ENCODE data around the gene DDX54. TPM values are rescaled to one million over a fixed set of nuclear protein-coding genes. Genes with fewer than 3 reads are reported as not detected.

Gene DDX54
- total RNA-seq, 1 experiment from 2014 or later = 101 TPM

DNA sequence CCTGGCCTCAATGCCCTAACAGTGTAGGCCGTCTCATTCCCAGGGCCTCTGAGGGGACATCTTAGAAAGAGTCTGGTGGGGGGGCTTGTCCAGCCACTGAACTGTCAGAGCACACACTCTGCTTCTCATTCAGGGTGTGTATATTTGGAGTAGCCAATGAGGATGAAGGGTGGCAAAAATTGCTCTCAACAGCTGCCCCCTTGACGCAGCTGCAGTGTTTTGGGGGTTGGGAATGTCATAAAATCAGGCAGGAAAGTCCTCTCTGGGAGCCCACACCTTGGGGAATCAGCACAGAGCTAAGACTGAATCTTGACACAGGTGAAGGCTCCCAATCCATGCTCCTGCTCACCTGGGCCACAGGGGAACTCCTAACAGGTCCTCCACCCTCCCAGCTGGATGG lies 51.2 kb downstream of the DDX54 start:
- DNase-seq (ENCODE audit: low read depth, low spot score) (no peak), ATAC-seq (no peak)
- Histone ChIP-seq H3K4me3 (ENCODE audit: low read depth in 2 of 2, low read length in 2 of 2) (no peak overlapping the region), H3K36me3 (ENCODE audit: control insufficient read depth, insufficient read depth, low read length) (no peaks in the 10 kb centered on the region), H3K27ac (ENCODE audit: low read length) (no peak overlapping the region), H3K27me3 (ENCODE audit: control insufficient read depth, insufficient read depth, low read length) (no peaks in the 10 kb centered on the region), H3K4me1 (ENCODE audit: control insufficient read depth, insufficient read depth, low read length) (peaks cover 4% of the 10 kb centered on the region), H3K9me3 (ENCODE audit: control insufficient read depth, insufficient read depth, low read depth, low read length) (no peaks in the 10 kb centered on the region)
- ChIA-PET CTCF (no interaction called here), POLR2A (no interaction called here)
- in situ Hi-C loops (cut with HindIII; ENCODE audit: low pct_unique_long_range_greater_than_20kb, low sequenced_read_pairs) = no loop called here
- intact Hi-C loops (cut with micrococcal nuclease; ENCODE audit: unreplicated experiment) = no loop called here
- TF ChIP-seq TCF7L2 (IDR thresholded peaks at IDR 0.05; ENCODE audit: low read depth, low read length) (no peak), POLR2AphosphoS5 (IDR thresholded peaks at IDR 0.05; ENCODE audit: low read depth, low read length) (no peak), SIN3A (IDR thresholded peaks at IDR 0.05; ENCODE audit: borderline replicate concordance, insufficient read depth, low read depth, low read length) (no peak)
- TF ChIP-seq, protein P1, sequence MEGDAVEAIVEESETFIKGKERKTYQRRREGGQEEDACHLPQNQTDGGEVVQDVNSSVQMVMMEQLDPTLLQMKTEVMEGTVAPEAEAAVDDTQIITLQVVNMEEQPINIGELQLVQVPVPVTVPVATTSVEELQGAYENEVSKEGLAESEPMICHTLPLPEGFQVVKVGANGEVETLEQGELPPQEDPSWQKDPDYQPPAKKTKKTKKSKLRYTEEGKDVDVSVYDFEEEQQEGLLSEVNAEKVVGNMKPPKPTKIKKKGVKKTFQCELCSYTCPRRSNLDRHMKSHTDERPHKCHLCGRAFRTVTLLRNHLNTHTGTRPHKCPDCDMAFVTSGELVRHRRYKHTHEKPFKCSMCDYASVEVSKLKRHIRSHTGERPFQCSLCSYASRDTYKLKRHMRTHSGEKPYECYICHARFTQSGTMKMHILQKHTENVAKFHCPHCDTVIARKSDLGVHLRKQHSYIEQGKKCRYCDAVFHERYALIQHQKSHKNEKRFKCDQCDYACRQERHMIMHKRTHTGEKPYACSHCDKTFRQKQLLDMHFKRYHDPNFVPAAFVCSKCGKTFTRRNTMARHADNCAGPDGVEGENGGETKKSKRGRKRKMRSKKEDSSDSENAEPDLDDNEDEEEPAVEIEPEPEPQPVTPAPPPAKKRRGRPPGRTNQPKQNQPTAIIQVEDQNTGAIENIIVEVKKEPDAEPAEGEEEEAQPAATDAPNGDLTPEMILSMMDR (IDR thresholded peaks at IDR 0.05) = no peak
- TF ChIP-seq, protein P2, sequence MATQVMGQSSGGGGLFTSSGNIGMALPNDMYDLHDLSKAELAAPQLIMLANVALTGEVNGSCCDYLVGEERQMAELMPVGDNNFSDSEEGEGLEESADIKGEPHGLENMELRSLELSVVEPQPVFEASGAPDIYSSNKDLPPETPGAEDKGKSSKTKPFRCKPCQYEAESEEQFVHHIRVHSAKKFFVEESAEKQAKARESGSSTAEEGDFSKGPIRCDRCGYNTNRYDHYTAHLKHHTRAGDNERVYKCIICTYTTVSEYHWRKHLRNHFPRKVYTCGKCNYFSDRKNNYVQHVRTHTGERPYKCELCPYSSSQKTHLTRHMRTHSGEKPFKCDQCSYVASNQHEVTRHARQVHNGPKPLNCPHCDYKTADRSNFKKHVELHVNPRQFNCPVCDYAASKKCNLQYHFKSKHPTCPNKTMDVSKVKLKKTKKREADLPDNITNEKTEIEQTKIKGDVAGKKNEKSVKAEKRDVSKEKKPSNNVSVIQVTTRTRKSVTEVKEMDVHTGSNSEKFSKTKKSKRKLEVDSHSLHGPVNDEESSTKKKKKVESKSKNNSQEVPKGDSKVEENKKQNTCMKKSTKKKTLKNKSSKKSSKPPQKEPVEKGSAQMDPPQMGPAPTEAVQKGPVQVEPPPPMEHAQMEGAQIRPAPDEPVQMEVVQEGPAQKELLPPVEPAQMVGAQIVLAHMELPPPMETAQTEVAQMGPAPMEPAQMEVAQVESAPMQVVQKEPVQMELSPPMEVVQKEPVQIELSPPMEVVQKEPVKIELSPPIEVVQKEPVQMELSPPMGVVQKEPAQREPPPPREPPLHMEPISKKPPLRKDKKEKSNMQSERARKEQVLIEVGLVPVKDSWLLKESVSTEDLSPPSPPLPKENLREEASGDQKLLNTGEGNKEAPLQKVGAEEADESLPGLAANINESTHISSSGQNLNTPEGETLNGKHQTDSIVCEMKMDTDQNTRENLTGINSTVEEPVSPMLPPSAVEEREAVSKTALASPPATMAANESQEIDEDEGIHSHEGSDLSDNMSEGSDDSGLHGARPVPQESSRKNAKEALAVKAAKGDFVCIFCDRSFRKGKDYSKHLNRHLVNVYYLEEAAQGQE (IDR thresholded peaks at IDR 0.05; ENCODE audit: insufficient read depth in 1 of 2, low read depth in 2 of 2, low read length in 1 of 2) = no peak
- no TSS peak for BruUV-seq (replicated peaks)

DNA sequence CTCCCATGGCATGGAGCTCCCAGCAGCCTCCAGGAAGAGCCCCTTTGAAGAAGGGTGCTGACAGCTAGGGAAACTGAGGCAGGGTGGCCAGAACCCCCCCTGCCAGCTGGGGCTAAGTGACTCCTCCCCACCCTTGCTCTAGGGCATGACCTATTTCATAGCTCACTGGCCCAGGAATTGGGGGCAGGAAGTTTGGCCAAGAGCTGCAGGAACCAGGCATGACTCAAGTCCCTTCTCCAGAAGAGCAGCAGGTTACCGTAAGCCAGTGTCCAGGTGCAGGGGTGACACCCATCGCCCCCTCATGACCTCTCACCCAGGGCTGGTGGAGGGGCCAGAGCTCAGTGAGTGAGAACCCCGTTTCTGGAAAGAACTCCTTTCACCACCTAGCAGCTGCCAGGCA lies 51.6 kb downstream of the DDX54 start:
- intact Hi-C loops (cut with micrococcal nuclease; ENCODE audit: unreplicated experiment) = no loop called here
- Histone ChIP-seq H3K27me3 (ENCODE audit: control insufficient read depth, insufficient read depth, low read length) (no peaks in the 10 kb centered on the region), H3K27ac (ENCODE audit: low read length) (no peak overlapping the region), H3K9me3 (ENCODE audit: control insufficient read depth, insufficient read depth, low read depth, low read length) (no peaks in the 10 kb centered on the region), H3K4me3 (ENCODE audit: low read depth in 2 of 2, low read length in 2 of 2) (no peak overlapping the region), H3K4me1 (ENCODE audit: control insufficient read depth, insufficient read depth, low read length) (peaks cover 2% of the 10 kb centered on the region), H3K36me3 (ENCODE audit: control insufficient read depth, insufficient read depth, low read length) (no peaks in the 10 kb centered on the region)
- POLR2A ChIA-PET = no interaction called here
- no TSS peak for BruUV-seq (replicated peaks)
- CTCF ChIA-PET = no interaction called here
- no peak for ATAC-seq
- no peak for DNase-seq (ENCODE audit: low read depth, low spot score)
- TF ChIP-seq, protein P2 (IDR thresholded peaks at IDR 0.05; ENCODE audit: insufficient read depth in 1 of 2, low read depth in 2 of 2, low read length in 1 of 2) = no peak
- TF ChIP-seq, protein P1 (IDR thresholded peaks at IDR 0.05) = no peak
- no peak for TF ChIP-seq TCF7L2 (IDR thresholded peaks at IDR 0.05; ENCODE audit: low read depth, low read length)
- TF ChIP-seq SIN3A (IDR thresholded peaks at IDR 0.05; ENCODE audit: borderline replicate concordance, insufficient read depth, low read depth, low read length) = no peak
- TF ChIP-seq POLR2AphosphoS5 (IDR thresholded peaks at IDR 0.05; ENCODE audit: low read depth, low read length) = no peak
- in situ Hi-C loops (cut with HindIII; ENCODE audit: low pct_unique_long_range_greater_than_20kb, low sequenced_read_pairs) = no loop called here
